ENCODE results near the gene RHPN2. TPM values are rescaled to one million over a fixed set of nuclear protein-coding genes. Genes with fewer than 3 reads are reported as not detected.
A peak's percentile ranks its signal among the peaks of the same experiment; 100 is the strongest.
"Not testable (repeated sequence)": the region's sequence is repeated elsewhere in the genome, so short reads cannot be mapped to it uniquely, and the experiment has no call there.

Gene RHPN2
- total RNA-seq, 3 donors from 2014 or later: 1.4 to 55.3 (median 35.4) TPM

GRCh38 chr19:33054623-33055022, 10.1 kb downstream of the RHPN2 start:
- no peaks in the 10 kb centered on the region for H3K27me3 ChIP-seq
- TF ChIP-seq POLR2A (IDR thresholded peaks at IDR 0.05): no peak
- peak in 2 of 3 donors; percentile 47 to 83 for TF ChIP-seq POLR2AphosphoS5 (IDR thresholded peaks at IDR 0.05)
- no peaks in the 10 kb centered on the region for H3K9me3 ChIP-seq
- H3K36me3 ChIP-seq: no peaks in the 10 kb centered on the region
- H3K4me1 ChIP-seq: no peaks in the 10 kb centered on the region
- peak; percentile 95 to 99 for DNase-seq (ENCODE audit: low spot score in 2 of 2)
- peak overlapping the region; percentile 86 to 88 for H3K27ac ChIP-seq
- no peak overlapping the region for H3K4me3 ChIP-seq
- intact Hi-C loops (cut with DNase I; ENCODE audit: low total_unique reads): no loop called here

DNA sequence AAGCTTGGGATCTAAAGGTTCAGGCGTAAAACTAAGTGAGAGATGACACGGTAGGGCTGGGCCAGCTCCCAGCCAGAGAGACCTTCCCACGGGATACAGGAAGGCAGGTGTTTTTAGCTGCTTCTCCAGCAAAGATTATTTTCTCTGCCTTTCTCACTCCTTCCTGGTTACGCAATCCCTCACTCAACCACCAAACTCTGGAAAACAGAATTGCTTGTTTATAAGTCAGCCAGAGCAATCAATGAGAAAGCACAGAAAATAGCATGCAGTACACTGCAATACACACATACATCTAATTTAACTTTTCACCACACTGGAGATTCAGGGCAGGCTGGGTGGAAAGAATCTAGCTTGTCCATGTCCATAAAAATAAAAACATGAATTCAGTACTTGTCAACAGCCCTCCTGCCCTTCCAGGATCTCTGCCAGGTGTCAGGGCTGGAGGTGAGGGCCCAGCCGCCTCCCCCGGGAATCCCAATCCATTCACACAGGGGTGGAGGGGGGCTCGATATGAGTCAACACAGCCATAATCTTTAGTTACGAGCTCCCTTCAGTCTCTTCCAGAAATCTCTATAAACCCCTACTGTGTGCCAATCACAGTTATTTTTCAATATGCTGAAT, 12.2 kb downstream of the RHPN2 start:
- peak overlapping the region; percentile 88 to 90 for H3K27ac ChIP-seq
- no peaks in the 10 kb centered on the region for H3K36me3 ChIP-seq
- intact Hi-C loops (cut with DNase I; ENCODE audit: low total_unique reads): no loop called here
- H3K9me3 ChIP-seq: no peaks in the 10 kb centered on the region
- no peak for TF ChIP-seq CTCF (IDR thresholded peaks at IDR 0.05)
- no peak for TF ChIP-seq POLR2A (IDR thresholded peaks at IDR 0.05)
- H3K4me3 ChIP-seq: no peak overlapping the region
- H3K4me1 ChIP-seq: no peaks in the 10 kb centered on the region
- no peaks in the 10 kb centered on the region for H3K27me3 ChIP-seq
- DNase-seq (ENCODE audit: low spot score in 2 of 2): no peak

GRCh38 chr19:33050110-33050509, 14.6 kb downstream of the RHPN2 start:
- no peaks in the 10 kb centered on the region for H3K27me3 ChIP-seq
- intact Hi-C loops (cut with DNase I; ENCODE audit: low total_unique reads): no loop called here
- TF ChIP-seq POLR2AphosphoS5 (IDR thresholded peaks at IDR 0.05) (no peak), POLR2A (IDR thresholded peaks at IDR 0.05) (no peak), CTCF (IDR thresholded peaks at IDR 0.05) (no peak)
- H3K4me1 ChIP-seq: no peaks in the 10 kb centered on the region
- H3K4me3 ChIP-seq: no peak overlapping the region
- DNase-seq (ENCODE audit: low spot score in 2 of 2): no peak
- no peaks in the 10 kb centered on the region for H3K9me3 ChIP-seq
- H3K36me3 ChIP-seq: no peaks in the 10 kb centered on the region
- peak overlapping the region; percentile 59 to 88 for H3K27ac ChIP-seq

DNA sequence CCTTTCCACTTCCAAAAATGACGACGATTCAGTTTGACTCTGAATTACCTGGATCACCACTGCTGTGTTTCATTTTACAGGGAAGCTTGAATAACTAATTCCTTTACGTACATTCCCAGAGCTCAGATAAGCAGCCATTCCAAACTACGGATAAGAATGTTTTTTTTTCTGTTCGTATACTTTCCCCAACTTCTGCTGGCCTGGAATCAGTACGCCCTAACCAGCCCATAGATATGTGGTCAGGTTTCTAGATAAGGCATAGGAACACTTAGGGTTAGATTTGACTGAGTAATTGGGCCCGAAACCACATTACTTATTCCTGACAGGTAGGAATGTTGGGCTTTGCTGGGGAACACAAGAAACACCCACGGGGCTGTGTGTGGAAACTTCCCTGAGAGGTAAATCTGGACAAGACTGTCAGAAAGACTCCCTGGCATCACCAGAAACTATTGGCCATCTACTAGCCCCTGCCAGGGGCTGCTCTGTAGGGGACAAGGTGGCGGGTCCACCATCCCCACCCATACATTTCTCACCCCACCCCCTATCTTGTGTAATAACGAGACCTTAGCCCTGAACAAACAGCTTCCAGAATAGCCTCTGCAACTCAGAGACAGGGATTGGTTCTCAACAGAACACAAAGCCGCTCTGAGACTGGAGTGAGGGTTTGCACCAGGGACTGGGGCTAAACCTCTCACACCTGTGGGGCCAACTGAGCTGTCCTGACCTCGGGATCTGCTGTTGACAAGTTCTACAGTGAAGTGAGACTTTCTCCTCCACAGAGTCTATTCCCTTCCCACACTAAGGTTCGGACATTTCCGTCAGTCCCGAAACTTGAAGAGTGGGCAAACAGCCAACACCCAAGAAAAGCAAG, 15.6 kb downstream of the RHPN2 start:
- no peaks in the 10 kb centered on the region for H3K9me3 ChIP-seq
- H3K27ac ChIP-seq: peak overlapping the region; percentile 59 to 88
- no peaks in the 10 kb centered on the region for H3K27me3 ChIP-seq
- intact Hi-C loops (cut with DNase I; ENCODE audit: low total_unique reads): no loop called here
- H3K4me3 ChIP-seq: no peak overlapping the region
- H3K36me3 ChIP-seq: no peaks in the 10 kb centered on the region
- no peak for TF ChIP-seq POLR2AphosphoS5 (IDR thresholded peaks at IDR 0.05)
- TF ChIP-seq POLR2A (IDR thresholded peaks at IDR 0.05): no peak
- no peak for TF ChIP-seq CTCF (IDR thresholded peaks at IDR 0.05)
- DNase-seq (ENCODE audit: low spot score in 2 of 2): no peak
- H3K4me1 ChIP-seq: no peaks in the 10 kb centered on the region

GRCh38 chr19:33047422-33047821, 17.3 kb downstream of the RHPN2 start:
- H3K4me1 ChIP-seq: no peaks in the 10 kb centered on the region
- peak overlapping the region; percentile 65 to 78 for H3K27ac ChIP-seq
- H3K36me3 ChIP-seq: no peaks in the 10 kb centered on the region
- no peaks in the 10 kb centered on the region for H3K9me3 ChIP-seq
- H3K27me3 ChIP-seq: no peaks in the 10 kb centered on the region
- no peak for TF ChIP-seq POLR2A (IDR thresholded peaks at IDR 0.05)
- TF ChIP-seq POLR2AphosphoS5 (IDR thresholded peaks at IDR 0.05): no peak
- TF ChIP-seq CTCF (IDR thresholded peaks at IDR 0.05): no peak
- no peak overlapping the region for H3K4me3 ChIP-seq
- intact Hi-C loops (cut with DNase I; ENCODE audit: low total_unique reads): no loop called here
- peak in 1 of 2 donors; percentile 61 for DNase-seq (ENCODE audit: low spot score in 2 of 2)

- H3K27ac ChIP-seq: peak overlapping the region; percentile 83 to 85
- DNase-seq (ENCODE audit: low spot score in 2 of 2); H3K9me3 ChIP-seq; H3K4me3 ChIP-seq; H3K27me3 ChIP-seq; H3K36me3 ChIP-seq; H3K4me1 ChIP-seq: not testable (repeated sequence)
- intact Hi-C loops (cut with DNase I; ENCODE audit: low total_unique reads): loop anchor here (5.0 kb wide), 1 partner anchor 1016 kb away; no protein-coding TSS in a partner anchor
Measured at GRCh38 chr19:33041828-33042160, 22.9 kb downstream of the RHPN2 start.

Data from breast epithelium (tissue), 4 donors.